GM06990 (cell line): ENCODE results near the gene FETUB.

Experiments used
- DNase-seq: peaks from one replicate; pipeline ENCODE4 v3.0.0-alpha.2; 2011; ENCODE audit not compliant: insufficient read length; ENCODE audit errors: extremely low read depth
- H3K27me3 ChIP-seq: replicated peaks from 2 replicates; pipeline ENCODE4 v1.6.0; 2011; ENCODE audit warnings: low read length; ENCODE audit not compliant: control insufficient read depth, insufficient read depth
- H3K36me3 ChIP-seq: 2 replicates; pipeline ENCODE4 v1.5.1; 2011; ENCODE audit warnings: low read length; ENCODE audit not compliant: control insufficient read depth, insufficient read depth
- H3K4me3 ChIP-seq: replicated peaks from 2 replicates; pipeline ENCODE4 v1.5.1; 2011; ENCODE audit warnings: low read depth, mild to moderate bottlenecking, control low read depth, low read length
- TF ChIP-seq, protein P1 (sequence below): IDR thresholded peaks from 2 replicates; pipeline ENCODE4 v1.5.1; 2011; ENCODE audit warnings: low read length, control low read depth, mild to moderate bottlenecking, inconsistent platforms; ENCODE audit not compliant: insufficient read depth, poor library complexity, severe bottlenecking

The FETUB gene

DNA sequence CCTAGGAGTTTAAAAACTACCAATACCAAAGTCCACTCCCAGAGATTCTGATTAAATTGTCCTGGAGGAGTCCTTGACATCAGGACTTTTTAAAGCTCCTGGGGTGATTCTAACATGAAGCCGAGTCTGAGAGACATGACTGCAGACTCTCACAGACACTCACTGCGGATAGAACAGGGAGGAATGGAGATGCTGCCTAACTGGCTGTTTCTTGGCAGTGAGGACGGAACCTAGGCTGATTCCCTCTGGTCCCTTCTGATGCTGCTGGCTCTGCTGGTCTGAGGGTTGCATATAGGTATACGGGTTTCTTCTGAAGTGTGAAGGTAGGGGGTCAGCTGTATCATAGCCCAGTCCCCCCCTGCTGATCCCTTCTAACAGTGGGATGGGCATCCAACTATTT is 24.3 kb downstream of the FETUB start:
- H3K36me3 ChIP-seq, result no peaks in the 10 kb centered on the region
- no peak overlapping the region for H3K4me3 ChIP-seq
- DNase-seq, result no peak
- no peaks in the 10 kb centered on the region; the same call in 1 of the 2 replicates for H3K27me3 ChIP-seq
- TF ChIP-seq, protein P1, sequence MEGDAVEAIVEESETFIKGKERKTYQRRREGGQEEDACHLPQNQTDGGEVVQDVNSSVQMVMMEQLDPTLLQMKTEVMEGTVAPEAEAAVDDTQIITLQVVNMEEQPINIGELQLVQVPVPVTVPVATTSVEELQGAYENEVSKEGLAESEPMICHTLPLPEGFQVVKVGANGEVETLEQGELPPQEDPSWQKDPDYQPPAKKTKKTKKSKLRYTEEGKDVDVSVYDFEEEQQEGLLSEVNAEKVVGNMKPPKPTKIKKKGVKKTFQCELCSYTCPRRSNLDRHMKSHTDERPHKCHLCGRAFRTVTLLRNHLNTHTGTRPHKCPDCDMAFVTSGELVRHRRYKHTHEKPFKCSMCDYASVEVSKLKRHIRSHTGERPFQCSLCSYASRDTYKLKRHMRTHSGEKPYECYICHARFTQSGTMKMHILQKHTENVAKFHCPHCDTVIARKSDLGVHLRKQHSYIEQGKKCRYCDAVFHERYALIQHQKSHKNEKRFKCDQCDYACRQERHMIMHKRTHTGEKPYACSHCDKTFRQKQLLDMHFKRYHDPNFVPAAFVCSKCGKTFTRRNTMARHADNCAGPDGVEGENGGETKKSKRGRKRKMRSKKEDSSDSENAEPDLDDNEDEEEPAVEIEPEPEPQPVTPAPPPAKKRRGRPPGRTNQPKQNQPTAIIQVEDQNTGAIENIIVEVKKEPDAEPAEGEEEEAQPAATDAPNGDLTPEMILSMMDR, result no peak

- TF ChIP-seq, protein P1, result no peak
- no peaks in the 10 kb centered on the region; the same call in 1 of the 2 replicates for H3K27me3 ChIP-seq
- no peak within 1 kb of the TSS for H3K4me3 ChIP-seq
- no peak for DNase-seq
- no peaks in the 10 kb centered on the region for H3K36me3 ChIP-seq
These were observed 25.5 kb downstream of the FETUB start, which contains the start of gene HRG for GRCh38 chr3:186665625-186666188. Gene HRG (plus strand): TSS chr3:186666014. CDS start chr3:186666032, 18 bp downstream.

DNA sequence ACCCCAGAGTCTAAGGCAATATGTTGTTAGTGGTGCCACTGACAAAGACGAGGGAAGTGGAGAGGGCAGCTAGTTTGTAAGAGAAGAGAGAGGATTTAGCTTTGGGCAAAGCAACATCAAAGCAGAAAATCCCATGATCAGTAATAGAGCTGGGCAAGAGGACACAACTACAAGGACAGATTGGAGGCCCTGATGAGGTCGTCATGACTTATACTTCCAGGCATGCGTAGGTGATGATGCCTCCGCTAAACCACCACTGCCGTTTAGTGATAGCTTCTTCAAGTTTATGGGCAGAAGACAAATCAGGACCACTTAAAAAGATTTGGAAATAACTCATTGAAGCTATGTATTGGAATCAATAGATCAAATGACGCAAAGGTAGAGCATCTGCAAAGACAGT is 28.2 kb downstream of the FETUB start:
- no peaks in the 10 kb centered on the region for H3K36me3 ChIP-seq
- TF ChIP-seq, protein P1, result no peak
- no peaks in the 10 kb centered on the region; the same call in 1 of the 2 replicates for H3K27me3 ChIP-seq
- no peak for DNase-seq
- H3K4me3 ChIP-seq, result no peak overlapping the region

DNA sequence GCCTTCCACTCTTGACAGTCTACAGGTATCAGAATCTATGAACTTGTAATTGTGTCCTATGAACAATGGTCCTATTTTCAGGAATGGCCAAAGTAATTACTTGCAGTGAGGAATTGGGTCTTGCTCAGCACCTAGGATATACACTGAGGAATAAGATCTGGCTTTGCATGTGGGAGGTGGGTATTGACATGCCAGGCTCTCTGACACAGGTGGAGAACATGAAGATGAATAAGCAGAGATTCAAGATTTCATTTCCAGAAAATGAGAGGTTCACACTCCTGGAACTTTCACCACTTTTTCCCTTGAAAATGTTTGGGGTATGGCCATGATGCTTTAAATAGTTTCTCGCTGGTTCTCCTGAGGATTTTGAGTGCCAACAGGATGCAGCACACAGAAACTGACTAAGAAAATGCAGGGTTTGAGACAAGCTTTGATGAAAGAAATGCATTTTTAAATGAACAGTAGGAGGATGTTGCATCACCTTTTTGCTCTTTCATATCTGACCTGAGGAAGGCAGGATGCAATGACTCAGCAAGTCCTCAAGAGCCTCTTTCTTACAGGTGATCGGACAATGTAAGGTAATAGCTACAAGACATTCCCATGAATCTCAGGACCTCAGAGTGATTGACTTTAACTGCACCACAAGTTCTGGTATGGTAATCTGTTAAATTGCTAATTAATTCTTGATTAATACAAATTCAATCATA is 29.3 kb downstream of the FETUB start:
- H3K4me3 ChIP-seq, result no peak overlapping the region
- DNase-seq, result no peak
- TF ChIP-seq, protein P1, result no peak
- H3K36me3 ChIP-seq, result no peaks in the 10 kb centered on the region
- peaks cover 2% of the 10 kb centered on the region for H3K27me3 ChIP-seq

DNA sequence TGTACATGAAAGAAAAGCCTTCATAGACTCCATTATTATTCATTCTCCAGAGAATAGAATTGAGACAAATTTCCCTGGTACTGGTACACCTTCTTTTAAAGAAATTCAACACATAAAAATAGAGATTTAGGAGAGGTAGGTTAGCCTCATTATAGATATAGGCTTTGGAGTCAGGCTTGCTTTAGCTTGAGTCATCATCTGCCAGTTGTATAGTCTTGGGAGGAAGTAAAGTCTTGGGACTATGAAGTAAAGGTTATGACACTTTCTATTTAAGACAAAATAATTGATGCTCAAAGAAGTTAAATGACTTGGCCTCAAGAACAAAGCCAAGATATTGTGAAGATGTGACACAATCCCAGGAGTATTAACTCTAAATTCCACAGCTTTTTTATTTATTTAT is 30.0 kb downstream of the FETUB start:
- Histone ChIP-seq H3K36me3 (no peaks in the 10 kb centered on the region), H3K4me3 (no peak overlapping the region), H3K27me3 (peaks cover 2% of the 10 kb centered on the region)
- DNase-seq, result no peak
- TF ChIP-seq, protein P1, result no peak
